Mammary epithelial cell (primary cell): ENCODE results near the gene P2RX2.

Experiments used
- CTCF ChIP-seq, 2 donors: IDR thresholded peaks in 1 of 2; conservative IDR thresholded peaks in 1 of 2; 2 replicates each; pipeline ENCODE4 v1.5.1; 2011 to 2012; ENCODE audit warnings: inconsistent platforms in 2 of 2, low read length in 2 of 2, mild to moderate bottlenecking in 2 of 2, control low read depth in 1 of 2, low read depth in 1 of 2; ENCODE audit not compliant: insufficient read depth in 1 of 2; ENCODE audit errors: extremely low read depth in 1 of 2
- EZH2 ChIP-seq: IDR thresholded peaks from 2 replicates; pipeline ENCODE4 v1.6.1; 2012; ENCODE audit warnings: low read length, inconsistent platforms, borderline replicate concordance

- TF ChIP-seq CTCF (conservative IDR thresholded peaks at IDR 0.05 in 1 of 2, IDR thresholded peaks at IDR 0.05 in 1 of 2; ENCODE audit: extremely low read depth in 1 of 2, insufficient read depth in 1 of 2, low read depth in 1 of 2, low read length in 2 of 2) (no peak), EZH2 (no peak)
Measured at GRCh38 chr12:132665149-132665491, 46.5 kb downstream of the P2RX2 start.
